ENCODE measurements around the gene TIMM44. TPM values are rescaled to one million over a fixed set of nuclear protein-coding genes. Genes with fewer than 3 reads are reported as not detected.

Gene TIMM44
- total and polyA plus RNA-seq, 2 donors (not counting 3 experiments of a cell fraction or from before 2014, with no cell fraction given), result 61.5 to 64.3 TPM

DNA sequence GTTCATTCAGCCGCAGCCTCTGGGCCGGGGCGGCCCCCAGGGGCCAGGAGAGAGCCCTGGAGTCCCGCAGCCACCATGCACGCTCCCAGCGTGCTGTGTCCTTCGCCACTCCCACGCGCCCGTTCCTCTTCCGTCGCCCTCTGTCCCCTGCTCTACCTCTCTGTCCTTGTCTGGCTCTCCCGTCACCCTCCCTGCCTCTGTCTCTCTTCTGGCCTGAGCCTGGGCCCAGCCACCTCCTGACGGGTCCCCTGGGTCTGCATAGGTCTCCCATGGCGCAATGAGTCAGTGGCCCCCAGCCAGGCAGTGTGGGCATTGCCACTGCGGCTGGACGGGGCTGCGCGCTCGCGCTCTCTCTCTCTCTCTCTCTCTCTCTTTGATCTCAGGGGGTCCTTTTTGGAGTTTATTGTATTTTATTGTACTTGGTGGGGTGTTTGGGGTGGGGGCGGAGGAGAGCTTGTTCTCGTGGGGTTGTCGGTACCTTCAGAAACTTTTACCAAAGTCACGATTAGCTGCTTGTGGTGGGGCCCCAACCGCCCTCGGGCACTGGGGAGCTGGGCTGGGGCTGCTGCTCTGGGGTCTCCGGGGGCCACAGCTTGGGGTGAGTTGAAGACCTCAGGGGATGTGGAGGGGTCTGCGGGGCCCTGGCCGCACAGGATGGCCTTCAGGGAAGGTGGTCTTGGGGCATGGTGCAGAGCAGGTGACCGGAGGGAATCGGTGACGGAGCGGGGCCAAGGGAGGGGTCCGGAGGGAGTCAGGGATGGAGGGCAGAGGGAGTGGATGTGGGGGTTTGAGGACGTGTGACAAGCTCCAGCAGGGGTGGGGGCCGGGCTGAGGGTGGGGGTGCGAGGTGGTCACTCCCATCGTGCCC is 30.5 kb downstream of the TIMM44 start:
- Histone ChIP-seq H2AFZ (ENCODE audit: low read depth, low read length) (no peak overlapping the region), H4K20me1 (replicated peaks; ENCODE audit: control insufficient read depth, extremely low read depth, insufficient read depth, low read length) (no peaks in the 10 kb centered on the region), H3K9me3 (replicated peaks; ENCODE audit: control insufficient read depth, insufficient read depth, low read length) (no peaks in the 10 kb centered on the region), H3K4me3 (replicated peaks in 1 of 3; ENCODE audit: insufficient read depth in 1 of 3, low read depth in 1 of 3, low read length in 3 of 3) (no peak overlapping the region), H3K36me3 (ENCODE audit: control insufficient read depth in 2 of 2, extremely low read depth in 1 of 2, insufficient read depth in 2 of 2, low read length in 2 of 2) (peaks cover 0 to 23% of the 10 kb centered on the region in 2 experiments), H3K27me3 (ENCODE audit: control insufficient read depth in 2 of 2, insufficient read depth in 2 of 2, low read length in 2 of 2) (peaks cover 14 to 23% of the 10 kb centered on the region in 2 experiments), H3K9me1 (replicated peaks; ENCODE audit: control insufficient read depth, extremely low read depth, insufficient read depth, low read length) (no peaks in the 10 kb centered on the region), H3K79me2 (ENCODE audit: control insufficient read depth, insufficient read depth, low read length) (no peaks in the 10 kb centered on the region), H3K9ac (replicated peaks; ENCODE audit: extremely low read depth, insufficient read depth, low read length) (no peak overlapping the region), H3K27ac (ENCODE audit: insufficient read depth, low read depth, low read length) (no peak overlapping the region), H3K4me2 (ENCODE audit: insufficient read depth, low read length) (no peak overlapping the region), H3K4me1 (ENCODE audit: control insufficient read depth, extremely low read depth, insufficient read depth, low read length) (peaks cover 6% of the 10 kb centered on the region)
- intact Hi-C loops (cut with micrococcal nuclease) (no loop called here), dilution Hi-C loops (cut with MboI; ENCODE audit: extremely low pct_ligation_motif_present, low sequenced_read_pairs) (no loop called here)
- TF ChIP-seq GATA2 (IDR thresholded peaks at IDR 0.05; ENCODE audit: insufficient read depth, insufficient read length, low read depth, low read length) (no peak), FOS (IDR thresholded peaks at IDR 0.05; ENCODE audit: borderline replicate concordance, insufficient read depth, low read length) (no peak), POLR2A (IDR thresholded peaks at IDR 0.05; ENCODE audit: low read depth, low read length) (no peak), JUN (IDR thresholded peaks at IDR 0.05; ENCODE audit: borderline replicate concordance, insufficient read depth, insufficient read length, low read depth) (no peak), POLR2AphosphoS5 (IDR thresholded peaks at IDR 0.05; ENCODE audit: insufficient read depth, low read depth, low read length) (no peak), EZH2 (IDR thresholded peaks at IDR 0.05; ENCODE audit: borderline replicate concordance, low read depth, low read length, severe bottlenecking) (no peak), MYC (IDR thresholded peaks at IDR 0.05; ENCODE audit: low read depth, low read length) (no peak)
- TF ChIP-seq, protein P1, sequence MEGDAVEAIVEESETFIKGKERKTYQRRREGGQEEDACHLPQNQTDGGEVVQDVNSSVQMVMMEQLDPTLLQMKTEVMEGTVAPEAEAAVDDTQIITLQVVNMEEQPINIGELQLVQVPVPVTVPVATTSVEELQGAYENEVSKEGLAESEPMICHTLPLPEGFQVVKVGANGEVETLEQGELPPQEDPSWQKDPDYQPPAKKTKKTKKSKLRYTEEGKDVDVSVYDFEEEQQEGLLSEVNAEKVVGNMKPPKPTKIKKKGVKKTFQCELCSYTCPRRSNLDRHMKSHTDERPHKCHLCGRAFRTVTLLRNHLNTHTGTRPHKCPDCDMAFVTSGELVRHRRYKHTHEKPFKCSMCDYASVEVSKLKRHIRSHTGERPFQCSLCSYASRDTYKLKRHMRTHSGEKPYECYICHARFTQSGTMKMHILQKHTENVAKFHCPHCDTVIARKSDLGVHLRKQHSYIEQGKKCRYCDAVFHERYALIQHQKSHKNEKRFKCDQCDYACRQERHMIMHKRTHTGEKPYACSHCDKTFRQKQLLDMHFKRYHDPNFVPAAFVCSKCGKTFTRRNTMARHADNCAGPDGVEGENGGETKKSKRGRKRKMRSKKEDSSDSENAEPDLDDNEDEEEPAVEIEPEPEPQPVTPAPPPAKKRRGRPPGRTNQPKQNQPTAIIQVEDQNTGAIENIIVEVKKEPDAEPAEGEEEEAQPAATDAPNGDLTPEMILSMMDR (IDR thresholded peaks at IDR 0.05; ENCODE audit: extremely low read depth in 1 of 2, insufficient read depth in 1 of 2, low read depth in 1 of 2, low read length in 2 of 2), result no peak
- TF ChIP-seq, protein P2, sequence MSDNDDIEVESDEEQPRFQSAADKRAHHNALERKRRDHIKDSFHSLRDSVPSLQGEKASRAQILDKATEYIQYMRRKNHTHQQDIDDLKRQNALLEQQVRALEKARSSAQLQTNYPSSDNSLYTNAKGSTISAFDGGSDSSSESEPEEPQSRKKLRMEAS (IDR thresholded peaks at IDR 0.05; ENCODE audit: insufficient read depth, insufficient read length), result no peak
- CTCF ChIA-PET, result interaction anchor here (0.9 kb wide), 1 partner anchor 44 kb away, joined by 3 read pairs; no protein-coding TSS in a partner anchor
- no TSS peak for BruUV-seq (replicated peaks)
- POLR2A ChIA-PET, result no interaction called here
- no peak for DNase-seq (ENCODE audit: low read depth, low spot score)
- FAIRE-seq, result no peak
